ENCODE results near the gene RHCE.
A peak's percentile ranks its signal among the peaks of the same experiment; 100 is the strongest.
"Not testable (repeated sequence)": the region's sequence is repeated elsewhere in the genome, so short reads cannot be mapped to it uniquely, and the experiment has no call there.

Gene RHCE

GRCh38 chr1:25432749-25433388 is 12.2 kb upstream of the RHCE start:
- DNase-seq = no peak

DNA sequence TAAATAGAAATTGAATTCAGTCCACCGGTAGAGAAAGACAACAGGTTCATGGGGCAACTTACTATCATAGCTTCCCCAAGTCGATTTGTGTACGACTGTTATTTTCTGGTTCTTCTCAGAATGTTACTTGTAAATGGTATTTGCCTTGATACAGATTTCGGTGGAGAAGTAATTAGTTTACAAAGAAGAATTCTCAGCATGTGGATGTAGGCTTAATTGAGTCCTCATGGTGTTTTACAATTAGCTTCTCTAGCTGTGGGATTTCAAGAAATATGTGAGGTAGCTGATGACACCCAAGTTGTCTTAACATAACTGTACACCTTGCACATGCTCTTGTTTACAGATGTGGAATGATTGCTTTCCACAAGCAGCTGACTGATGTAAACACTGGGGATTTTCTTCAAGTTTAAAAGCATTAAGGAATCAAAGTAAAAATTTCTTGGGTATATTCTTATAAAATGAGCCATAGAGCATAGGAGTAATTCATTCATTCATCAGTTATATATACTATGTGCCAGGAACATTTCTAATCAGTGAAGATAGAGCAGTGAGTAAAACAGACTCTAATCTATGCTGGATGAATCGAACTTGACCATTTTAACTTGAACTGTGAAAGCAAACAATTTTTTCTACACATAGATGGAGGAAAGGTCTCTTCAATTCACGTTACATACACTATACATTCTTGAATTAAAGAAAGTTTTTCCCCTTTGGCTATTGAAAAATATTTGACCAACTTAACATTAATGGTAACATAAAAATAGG is 11.5 kb upstream of the RHCE start:
- DNase-seq = no peak

DNA sequence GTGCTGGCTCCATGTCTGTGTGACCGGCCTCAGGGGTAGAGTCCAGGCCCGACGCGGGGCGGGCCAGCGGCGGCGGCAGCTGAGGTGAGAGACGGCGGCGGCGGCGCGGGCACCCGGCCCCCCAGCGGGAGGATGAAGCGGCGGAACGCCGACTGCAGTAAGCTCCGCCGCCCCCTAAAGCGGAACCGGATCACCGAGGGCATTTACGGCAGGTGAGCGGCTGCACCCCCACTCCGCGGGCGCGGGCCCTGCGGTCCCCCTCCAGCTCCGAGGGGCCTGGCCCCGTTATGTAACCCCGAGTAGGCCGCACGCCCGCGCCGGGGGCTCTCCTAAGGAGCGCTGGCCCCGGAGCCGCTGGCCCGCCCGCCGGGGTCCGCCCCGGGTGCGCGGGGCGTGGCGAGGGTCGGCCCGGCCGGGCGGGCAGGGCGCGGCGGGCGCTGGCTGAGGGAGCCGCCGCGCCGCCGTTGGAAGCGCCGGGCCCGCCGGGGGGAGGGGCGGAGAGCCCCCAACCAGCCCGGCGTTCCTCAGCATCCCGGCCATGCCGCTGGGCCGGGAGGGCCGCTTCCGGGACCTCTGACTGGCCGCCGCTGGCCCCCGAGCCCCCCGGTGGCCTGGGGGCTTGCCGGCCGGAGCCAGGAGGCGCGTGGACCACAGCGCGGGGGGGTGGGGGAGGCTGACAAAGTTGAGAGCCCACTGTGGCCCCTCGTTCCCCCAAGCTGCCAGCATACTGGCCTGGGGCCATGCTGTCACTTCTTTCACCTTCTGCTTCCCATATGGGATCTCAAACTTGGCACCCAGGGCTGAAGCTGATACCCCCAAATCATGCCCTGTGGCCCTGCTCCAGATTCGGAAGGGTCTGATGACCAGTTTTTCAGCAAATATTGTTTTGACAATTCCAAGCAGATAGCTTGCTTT is 10.6 kb upstream of the RHCE start:
- peak; percentile 20 for DNase-seq

GRCh38 chr1:25430073-25430966 is 9.7 kb upstream of the RHCE start, which contains the start of gene MACO1:
MACO1 (plus strand) TSS chr1:25430897; CDS start chr1:25431099, 202 bp downstream.
- DNase-seq = peak; percentile 98

- DNase-seq = no peak
Observed at GRCh38 chr1:25428475-25429166, 8.0 kb upstream of the RHCE start.

DNA sequence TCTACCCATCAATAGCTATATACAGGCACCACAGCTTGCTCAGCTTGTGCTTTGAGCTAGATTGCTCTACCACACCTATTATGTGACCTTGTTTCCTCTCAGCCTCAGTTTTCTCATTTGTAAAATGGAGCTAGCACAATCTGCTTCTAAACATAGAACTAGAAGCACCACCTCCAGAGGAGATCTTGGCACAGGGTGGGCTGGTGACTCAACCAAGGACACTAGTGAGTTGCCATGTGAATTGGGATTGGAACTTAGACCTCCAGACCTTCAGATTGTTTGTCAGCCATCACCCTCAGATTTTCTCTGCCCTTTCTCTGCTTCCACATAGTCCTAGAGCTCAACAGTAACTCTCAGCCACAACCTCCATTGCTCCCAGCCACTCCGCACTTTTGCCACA is 7.1 kb upstream of the RHCE start:
- no peak for DNase-seq

- DNase-seq = no peak
Observed at GRCh38 chr1:25425098-25426085, 4.8 kb upstream of the RHCE start.

DNA sequence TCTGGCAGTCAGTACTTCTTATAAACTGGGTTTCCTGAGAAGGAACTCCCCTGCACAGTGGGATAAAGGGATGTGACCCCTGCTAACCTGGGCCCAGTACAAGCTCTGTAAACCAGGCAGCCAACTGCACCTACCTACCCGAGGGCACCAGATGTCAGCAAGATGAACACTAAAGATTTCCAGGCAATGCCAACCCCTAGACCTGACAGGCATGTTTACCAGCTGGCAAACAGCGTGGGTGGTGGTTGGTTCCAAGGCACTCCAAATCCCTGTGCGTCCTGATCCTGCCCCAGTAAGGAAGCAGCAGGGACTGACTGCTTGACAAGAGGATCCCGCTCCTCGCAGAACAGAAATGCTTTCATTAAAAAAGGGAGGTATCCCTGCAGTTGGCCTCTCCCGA is 2.6 kb upstream of the RHCE start:
- DNase-seq = not testable (repeated sequence)

DNA sequence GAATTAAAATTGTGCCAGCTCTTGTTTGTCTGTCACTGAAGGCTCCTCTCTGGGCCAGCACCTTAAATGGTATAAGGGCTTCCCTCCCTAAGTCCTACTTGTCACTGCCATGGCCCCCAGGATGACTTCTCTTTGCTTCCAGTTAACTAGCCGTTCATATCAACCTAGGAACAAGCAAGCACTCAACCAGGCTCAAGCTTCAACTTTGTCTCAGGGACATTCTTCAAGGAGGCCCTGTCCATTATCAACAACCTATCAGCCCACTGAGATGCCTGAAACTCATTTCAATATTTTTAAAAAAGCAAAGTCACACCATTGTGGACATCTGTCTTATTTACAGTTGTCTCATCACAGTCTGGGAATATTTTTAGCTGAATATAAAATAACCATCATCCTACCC is 1.3 kb downstream of the RHCE start:
- DNase-seq = not testable (repeated sequence)

- DNase-seq = not testable (repeated sequence)
Observed at GRCh38 chr1:25417280-25417679, 3.3 kb downstream of the RHCE start.

GRCh38 chr1:25414578-25414977 is 6.0 kb downstream of the RHCE start:
- DNase-seq = not testable (repeated sequence)

- DNase-seq = not testable (repeated sequence)
Observed at GRCh38 chr1:25414157-25414556, 6.5 kb downstream of the RHCE start.

GRCh38 chr1:25412872-25413623 is 7.6 kb downstream of the RHCE start:
- not testable (repeated sequence) for DNase-seq

GRCh38 chr1:25409641-25410427 is 10.8 kb downstream of the RHCE start:
- DNase-seq = not testable (repeated sequence)

GRCh38 chr1:25405731-25406305 is 14.8 kb downstream of the RHCE start:
- DNase-seq = not testable (repeated sequence)

DNA sequence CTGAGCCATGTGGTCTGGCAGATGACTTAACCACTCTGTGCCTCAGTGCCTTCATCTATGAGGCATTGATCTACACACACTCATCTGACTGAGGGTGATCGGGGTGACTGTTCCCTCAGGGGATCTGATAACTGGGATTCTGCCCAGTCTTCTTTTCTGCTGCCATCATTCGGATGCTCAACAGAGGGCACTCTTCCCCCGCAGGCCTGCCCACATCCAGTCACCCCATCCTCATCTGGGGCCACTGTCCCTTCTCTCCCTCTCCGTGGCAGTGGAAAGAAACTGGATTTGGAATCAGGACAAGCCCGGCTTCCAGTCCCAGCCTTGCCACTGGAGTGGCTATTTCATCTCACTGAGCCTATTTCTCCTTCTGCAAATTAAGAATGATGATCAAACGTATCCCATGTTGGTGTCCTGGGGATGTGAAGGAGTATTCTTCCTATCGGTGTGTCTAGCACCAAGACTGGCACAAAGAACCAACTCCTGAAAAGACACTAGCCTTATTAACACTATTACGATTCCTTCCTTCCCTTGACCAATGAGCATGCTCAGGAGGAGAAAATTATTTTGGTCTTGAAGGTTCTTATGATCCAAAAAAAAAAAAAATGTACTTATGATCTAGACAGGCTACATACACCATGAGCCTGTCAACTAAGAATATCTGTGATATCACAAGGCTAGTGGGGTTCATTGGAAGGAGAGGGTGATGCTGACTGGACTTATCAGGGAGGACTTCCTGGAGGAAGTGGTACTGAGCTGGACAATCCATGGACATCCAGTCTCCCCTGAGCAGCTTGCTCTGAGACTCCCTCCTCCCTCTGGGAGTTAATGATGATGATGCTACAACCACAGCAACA is 17.4 kb downstream of the RHCE start:
- DNase-seq = not testable (repeated sequence)

GRCh38 chr1:25398079-25398478 is 22.5 kb downstream of the RHCE start:
- DNase-seq = not testable (repeated sequence)

Measured in RPMI8226 (cell line).